ENCODE measurements around the gene ASTN2. TPM values are rescaled to one million over a fixed set of nuclear protein-coding genes. Genes with fewer than 3 reads are reported as not detected.

Gene ASTN2
- total and polyA plus RNA-seq, 9 of the 15 experiments (the other 6 are each of a cell fraction or from before 2014, with no cell fraction given) = 0.56 to 3.5 (median 1.9) TPM

DNA sequence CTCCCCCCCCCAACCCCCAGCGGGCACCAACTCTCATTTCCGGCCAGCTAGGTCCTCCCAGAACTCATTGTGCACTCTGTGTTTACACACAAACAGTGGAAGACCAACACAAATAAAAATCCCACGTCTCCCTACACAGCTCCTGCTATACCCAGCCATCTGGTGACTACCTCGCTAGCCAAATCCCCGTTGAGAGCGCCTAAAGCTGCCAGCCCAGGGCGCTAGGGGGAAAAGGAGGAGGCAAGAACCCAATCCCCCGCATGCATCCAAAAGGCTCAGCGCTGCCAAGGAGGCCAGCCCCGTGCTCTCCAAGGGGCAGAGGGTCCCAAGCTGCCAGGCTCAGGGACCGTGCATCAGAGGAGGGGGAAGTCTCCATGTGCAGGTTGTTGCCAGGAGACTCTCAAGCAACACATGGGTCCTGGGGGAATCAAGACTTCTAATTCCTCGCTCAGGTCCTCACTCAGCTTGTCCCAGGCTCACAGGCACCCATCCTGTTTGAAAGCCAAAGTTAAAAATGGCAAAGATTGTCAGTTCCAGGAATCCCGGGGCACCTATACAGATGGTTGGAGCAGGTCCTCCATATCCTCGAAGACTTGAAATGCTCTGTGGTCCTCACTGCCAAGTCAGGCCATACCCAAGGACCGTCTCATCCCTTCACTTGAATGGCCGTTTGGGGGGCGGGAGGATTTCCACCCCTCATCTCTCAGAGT, 2.7 kb downstream of the ASTN2 start:
- Histone ChIP-seq H3K27me3 (ENCODE audit: control insufficient read depth in 2 of 2, insufficient read depth in 2 of 2, low read length in 2 of 2) (no peaks in the 10 kb centered on the region), H2AFZ (ENCODE audit: low read depth, low read length) (no peak overlapping the region), H3K4me1 (replicated peaks in 1 of 2; ENCODE audit: control insufficient read depth in 2 of 2, insufficient read depth in 2 of 2, low read length in 2 of 2) (no peaks in the 10 kb centered on the region), H4K20me1 (replicated peaks; ENCODE audit: control insufficient read depth, insufficient read depth, low read length) (no peaks in the 10 kb centered on the region), H3K79me2 (ENCODE audit: control insufficient read depth, insufficient read depth, low read length) (no peaks in the 10 kb centered on the region), H3K9me3 (replicated peaks; ENCODE audit: control insufficient read depth, insufficient read depth, low read depth, low read length) (no peaks in the 10 kb centered on the region), H3K9me1 (ENCODE audit: control insufficient read depth, insufficient read depth, low read length) (no peaks in the 10 kb centered on the region), H3K9ac (ENCODE audit: insufficient read depth in 1 of 2, low read depth in 2 of 2, low read length in 2 of 2) (no peak overlapping the region), H3K4me3 (no peak overlapping the region), H3K4me2 (ENCODE audit: insufficient read depth, low read length) (no peak overlapping the region), H3K36me3 (ENCODE audit: control insufficient read depth, insufficient read depth, low read length) (no peaks in the 10 kb centered on the region), H3K27ac (ENCODE audit: extremely low read depth, low read depth, low read length) (no peak overlapping the region)
- ATAC-seq (no peak), DNase-seq (ENCODE audit: extremely low read depth in 1 of 4, low spot score in 3 of 4) (no peak), FAIRE-seq (no peak)
- intact Hi-C loops (cut with micrococcal nuclease) (loop anchor here (10.0 kb wide), 1 partner anchor 677 kb away; no protein-coding TSS in a partner anchor), in situ Hi-C loops (cut with MboI) (no loop called here)
- TF ChIP-seq POLR2A (conservative IDR thresholded peaks at IDR 0.05) (no peak), CBX1 (IDR thresholded peaks at IDR 0.05; ENCODE audit: low read depth) (no peak), NR2C1 (IDR thresholded peaks at IDR 0.05) (no peak), NR2C1 (tag; IDR thresholded peaks at IDR 0.05) (no peak), FOXJ3 (CRISPR knock-in tag; IDR thresholded peaks at IDR 0.05) (no peak), ZNF184 (CRISPR knock-in tag; IDR thresholded peaks at IDR 0.05) (no peak), TARDBP (IDR thresholded peaks at IDR 0.05) (no peak), DNMT1 (IDR thresholded peaks at IDR 0.05) (no peak), GABPA (tag; conservative IDR thresholded peaks at IDR 0.05; ENCODE audit: low read depth) (no peak)
- TF ChIP-seq, protein P1, sequence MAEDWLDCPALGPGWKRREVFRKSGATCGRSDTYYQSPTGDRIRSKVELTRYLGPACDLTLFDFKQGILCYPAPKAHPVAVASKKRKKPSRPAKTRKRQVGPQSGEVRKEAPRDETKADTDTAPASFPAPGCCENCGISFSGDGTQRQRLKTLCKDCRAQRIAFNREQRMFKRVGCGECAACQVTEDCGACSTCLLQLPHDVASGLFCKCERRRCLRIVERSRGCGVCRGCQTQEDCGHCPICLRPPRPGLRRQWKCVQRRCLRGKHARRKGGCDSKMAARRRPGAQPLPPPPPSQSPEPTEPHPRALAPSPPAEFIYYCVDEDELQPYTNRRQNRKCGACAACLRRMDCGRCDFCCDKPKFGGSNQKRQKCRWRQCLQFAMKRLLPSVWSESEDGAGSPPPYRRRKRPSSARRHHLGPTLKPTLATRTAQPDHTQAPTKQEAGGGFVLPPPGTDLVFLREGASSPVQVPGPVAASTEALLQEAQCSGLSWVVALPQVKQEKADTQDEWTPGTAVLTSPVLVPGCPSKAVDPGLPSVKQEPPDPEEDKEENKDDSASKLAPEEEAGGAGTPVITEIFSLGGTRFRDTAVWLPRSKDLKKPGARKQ (CRISPR knock-in tag; IDR thresholded peaks at IDR 0.05) = no peak
- WGBS (ENCODE audit: insufficient coverage, low coverage, missing lambda C conversion rate) = 3% methylated on average over 17 of the region's 17 CpGs
- CTCF ChIA-PET (ENCODE audit: low intra/inter-chr PET ratio) = no interaction called here
- BruUV-seq (replicated peaks) = no TSS peak
- POLR2A ChIA-PET = no interaction called here

Measured in K562 (cell line).